Stimulated activated CD8-positive, alpha-beta memory T cell treated with anti-CD3 and anti-CD28 coated beads, Interleukin-15, amount 100 ng/mL, for 1 hour (primary cell): ENCODE measurements around the gene TMEM42.

Source experiments
- DNase-seq: peaks from one replicate; pipeline ENCODE4 v3.0.0-alpha.2; 2020; ENCODE audit warnings: low read depth

TMEM42 gene

GRCh38 chr3:44874308-44874707, 12.6 kb downstream of the TMEM42 start, which contains the start of gene TGM4:
Gene TGM4 (plus strand): TSS chr3:44874608. CDS start chr3:44874679, 71 bp downstream.
- no peak for DNase-seq

- no peak for DNase-seq
Measured at GRCh38 chr3:44875596-44875995, 13.9 kb downstream of the TMEM42 start.

- no peak for DNase-seq
Measured at GRCh38 chr3:44877333-44877732, 15.6 kb downstream of the TMEM42 start.

GRCh38 chr3:44880284-44880683, 18.6 kb downstream of the TMEM42 start:
- no peak for DNase-seq

- no peak for DNase-seq
Measured at GRCh38 chr3:44883213-44883955, 21.7 kb downstream of the TMEM42 start.

GRCh38 chr3:44883999-44884431, 22.3 kb downstream of the TMEM42 start:
- DNase-seq, result no peak

GRCh38 chr3:44885618-44886017, 23.9 kb downstream of the TMEM42 start:
- DNase-seq, result no peak

- no peak for DNase-seq
Measured at GRCh38 chr3:44886561-44886960, 24.8 kb downstream of the TMEM42 start.

GRCh38 chr3:44887101-44887500, 25.4 kb downstream of the TMEM42 start:
- no peak for DNase-seq

GRCh38 chr3:44890258-44890657, 28.5 kb downstream of the TMEM42 start:
- DNase-seq, result no peak

- DNase-seq, result no peak
Measured at GRCh38 chr3:44890852-44891251, 29.1 kb downstream of the TMEM42 start.

- DNase-seq, result no peak
Measured at GRCh38 chr3:44892689-44893088, 31.0 kb downstream of the TMEM42 start.

GRCh38 chr3:44893097-44893496, 31.4 kb downstream of the TMEM42 start:
- no peak for DNase-seq

- DNase-seq, result no peak
Measured at GRCh38 chr3:44894485-44894884, 32.8 kb downstream of the TMEM42 start.

- DNase-seq, result no peak
Measured at GRCh38 chr3:44896440-44896839, 34.7 kb downstream of the TMEM42 start.

- no peak for DNase-seq
Measured at GRCh38 chr3:44899683-44900367, 38.1 kb downstream of the TMEM42 start.

GRCh38 chr3:44902628-44903027, 40.9 kb downstream of the TMEM42 start:
- no peak for DNase-seq

GRCh38 chr3:44903314-44903713, 41.6 kb downstream of the TMEM42 start:
- DNase-seq, result no peak

GRCh38 chr3:44903751-44904150, 42.0 kb downstream of the TMEM42 start:
- no peak for DNase-seq

GRCh38 chr3:44905446-44906157, 43.9 kb downstream of the TMEM42 start:
- DNase-seq, result no peak

GRCh38 chr3:44906997-44907396, 45.3 kb downstream of the TMEM42 start:
- DNase-seq, result no peak

- DNase-seq, result no peak
Measured at GRCh38 chr3:44907612-44908011, 45.9 kb downstream of the TMEM42 start.

GRCh38 chr3:44909063-44909462, 47.4 kb downstream of the TMEM42 start:
- no peak for DNase-seq
